LNCaP clone FGC (cell line): Measurements from ENCODE around the gene SRPK2.

ENCODE experiments used
- DNase-seq: peaks from one replicate; pipeline ENCODE4 v3.0.0-alpha.2; 2011; ENCODE audit warnings: low read depth
- H3K4me3 ChIP-seq: 2 replicates; pipeline ENCODE4 v1.5.1; 2011; ENCODE audit warnings: mild to moderate bottlenecking, low read depth, low read length, control low read depth
- TF ChIP-seq, protein P1 (sequence below): IDR thresholded peaks from 2 replicates; pipeline ENCODE4 v1.5.1; 2012; ENCODE audit warnings: mild to moderate bottlenecking; ENCODE audit not compliant: control insufficient read depth, insufficient read depth; ENCODE audit errors: extremely low read depth

SRPK2 gene

DNA sequence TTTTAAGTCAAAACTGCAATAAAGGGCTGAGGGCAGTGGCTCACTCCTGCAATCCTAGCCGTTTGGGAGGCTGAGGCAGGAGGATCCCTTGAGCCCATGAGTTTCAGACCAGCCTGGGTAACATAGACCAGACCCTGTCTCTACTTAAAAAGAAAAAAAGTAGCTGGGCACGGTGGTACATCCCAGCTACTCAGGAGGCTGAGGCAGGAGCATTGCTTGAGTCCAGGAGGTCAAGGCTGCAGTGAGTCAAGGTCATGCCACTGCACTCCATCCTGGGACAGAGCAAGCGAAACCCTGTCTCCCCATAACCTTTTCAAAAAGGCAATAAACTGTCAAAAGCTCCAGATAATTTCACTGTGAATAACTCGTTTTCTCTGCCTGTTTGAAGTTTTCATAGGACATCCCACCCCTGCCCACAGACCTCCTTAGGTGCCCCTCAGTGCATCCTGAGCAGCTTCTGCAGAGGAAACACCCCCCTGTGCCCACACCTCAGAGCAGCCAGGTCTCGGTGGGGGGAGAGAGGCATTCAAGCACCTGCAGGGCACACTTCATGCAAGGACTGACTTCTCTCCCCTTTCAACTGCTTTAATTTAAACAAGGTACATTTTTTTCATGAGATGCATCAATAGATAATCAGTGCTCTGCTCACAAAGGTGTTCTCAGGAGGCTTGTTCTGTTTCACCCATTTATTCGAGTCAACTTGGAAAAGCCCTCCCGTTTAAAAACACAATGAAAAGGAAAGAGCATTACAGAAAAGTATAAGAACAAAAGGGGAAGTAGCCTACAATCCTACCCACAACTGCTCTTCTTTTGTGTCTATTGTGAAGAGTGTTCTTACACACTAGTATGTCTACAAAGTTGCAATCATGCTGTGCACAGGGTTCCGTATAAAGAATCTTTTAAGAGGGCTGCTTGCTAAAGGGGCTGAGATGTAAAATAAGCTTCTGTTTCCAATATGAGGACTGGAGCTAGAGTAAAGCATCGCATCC lies 269.8 kb downstream of the SRPK2 start:
- TF ChIP-seq, protein P1, sequence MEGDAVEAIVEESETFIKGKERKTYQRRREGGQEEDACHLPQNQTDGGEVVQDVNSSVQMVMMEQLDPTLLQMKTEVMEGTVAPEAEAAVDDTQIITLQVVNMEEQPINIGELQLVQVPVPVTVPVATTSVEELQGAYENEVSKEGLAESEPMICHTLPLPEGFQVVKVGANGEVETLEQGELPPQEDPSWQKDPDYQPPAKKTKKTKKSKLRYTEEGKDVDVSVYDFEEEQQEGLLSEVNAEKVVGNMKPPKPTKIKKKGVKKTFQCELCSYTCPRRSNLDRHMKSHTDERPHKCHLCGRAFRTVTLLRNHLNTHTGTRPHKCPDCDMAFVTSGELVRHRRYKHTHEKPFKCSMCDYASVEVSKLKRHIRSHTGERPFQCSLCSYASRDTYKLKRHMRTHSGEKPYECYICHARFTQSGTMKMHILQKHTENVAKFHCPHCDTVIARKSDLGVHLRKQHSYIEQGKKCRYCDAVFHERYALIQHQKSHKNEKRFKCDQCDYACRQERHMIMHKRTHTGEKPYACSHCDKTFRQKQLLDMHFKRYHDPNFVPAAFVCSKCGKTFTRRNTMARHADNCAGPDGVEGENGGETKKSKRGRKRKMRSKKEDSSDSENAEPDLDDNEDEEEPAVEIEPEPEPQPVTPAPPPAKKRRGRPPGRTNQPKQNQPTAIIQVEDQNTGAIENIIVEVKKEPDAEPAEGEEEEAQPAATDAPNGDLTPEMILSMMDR, result no peak
- no peak overlapping the region for H3K4me3 ChIP-seq
- DNase-seq, result no peak

- no peak overlapping the region for H3K4me3 ChIP-seq
- DNase-seq, result no peak
- TF ChIP-seq, protein P1, result no peak
These were observed 276.0 kb downstream of the SRPK2 start for GRCh38 chr7:105112440-105113418.

- TF ChIP-seq, protein P1, result no peak
- no peak for DNase-seq
- no peak overlapping the region for H3K4me3 ChIP-seq
These were observed 281.3 kb downstream of the SRPK2 start for GRCh38 chr7:105107458-105107857.

GRCh38 chr7:105106473-105106872 lies 282.2 kb downstream of the SRPK2 start:
- DNase-seq, result no peak
- no peak overlapping the region for H3K4me3 ChIP-seq
- TF ChIP-seq, protein P1, result no peak

DNA sequence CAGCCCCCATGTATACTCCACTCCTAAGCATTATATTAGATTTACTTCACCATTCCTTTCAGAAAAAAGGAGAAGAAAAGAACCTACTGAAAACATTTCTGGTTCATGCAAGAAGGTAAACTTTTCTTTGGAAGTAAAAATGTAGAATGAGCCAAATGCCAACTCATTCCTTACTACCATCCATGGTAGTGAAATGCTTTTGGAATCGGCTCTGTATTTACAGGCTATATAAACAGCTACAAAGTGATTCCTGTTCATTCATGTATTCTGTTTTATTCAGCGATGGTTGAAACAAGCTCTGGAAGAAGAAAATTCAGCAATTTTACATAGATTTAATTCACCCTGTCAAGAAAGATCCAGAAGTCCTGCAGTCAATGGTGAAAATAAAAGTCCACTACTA lies 283.1 kb downstream of the SRPK2 start:
- H3K4me3 ChIP-seq, result no peak overlapping the region
- TF ChIP-seq, protein P1, result no peak
- no peak for DNase-seq

- DNase-seq, result no peak
- no peak overlapping the region for H3K4me3 ChIP-seq
- TF ChIP-seq, protein P1, result no peak
These were observed 286.0 kb downstream of the SRPK2 start for GRCh38 chr7:105102557-105103352.
